H1 (cell line): ENCODE results near the gene SKIC8. TPM values are rescaled to one million over a fixed set of nuclear protein-coding genes. Genes with fewer than 3 reads are reported as not detected.

Experiments used
- CTCF ChIA-PET: fragments of 300-600 bp; sonication (Branson Sonifier 250); formaldehyde crosslinking; loops from one replicate; lab custom pipeline; 2021; ENCODE audit not compliant: partially characterized antibody; lab: Charles Lee
- POLR2A ChIA-PET: fragments of 300-600 bp; sonication (Branson Sonifier 250); formaldehyde crosslinking; loops from one replicate; lab custom pipeline; 2021; ENCODE audit warnings: inconsistent platforms; ENCODE audit not compliant: partially characterized antibody; lab: Charles Lee
- DNase-seq, 2 experiments: peaks; one replicate each; pipeline versions ENCODE4 v3.0.0 to v3.0.0-alpha.2; 2010 to 2022; ENCODE audit warnings: low spot score in 2 of 2, low read depth in 1 of 2, mixed read lengths in 1 of 2
- FAIRE-seq: peaks from 2 replicates; lab custom pipeline; 2011; peaks lifted over from hg19 to GRCh38; lab: Jason Lieb, UNC
- H2AFZ ChIP-seq: 2 replicates; pipeline ENCODE4 v1.8.1; 2012; ENCODE audit warnings: low read length, inconsistent platforms
- H2AK5ac ChIP-seq: 2 replicates; pipeline ENCODE4 v1.6.1; 2013; ENCODE audit warnings: low read depth, low read length
- H2BK120ac ChIP-seq: replicated peaks from 2 replicates; pipeline ENCODE3; 2013; ENCODE audit warnings: low read depth, low read length, inconsistent platforms
- H2BK12ac ChIP-seq: 2 replicates; pipeline ENCODE4 v1.6.1; 2013; ENCODE audit warnings: low read depth, low read length
- H2BK15ac ChIP-seq: 2 replicates; pipeline ENCODE4 v1.6.1; 2013; ENCODE audit warnings: low read length
- H2BK20ac ChIP-seq: 2 replicates; pipeline ENCODE4 v1.6.1; 2013; ENCODE audit warnings: low read length
- H2BK5ac ChIP-seq: 2 replicates; pipeline ENCODE4 v1.6.1; 2013; ENCODE audit warnings: low read depth, low read length
- H3K14ac ChIP-seq: 2 replicates; pipeline ENCODE4 v1.6.1; 2013; ENCODE audit warnings: inconsistent platforms; ENCODE audit not compliant: insufficient read length
- H3K18ac ChIP-seq: 2 replicates; pipeline ENCODE4 v1.6.1; 2013; ENCODE audit warnings: low read length; ENCODE audit errors: extremely low read depth
- H3K23ac ChIP-seq: 2 replicates; pipeline ENCODE4 v1.6.1; 2013; ENCODE audit warnings: inconsistent platforms; ENCODE audit not compliant: insufficient read length
- H3K23me2 ChIP-seq: 2 replicates; pipeline ENCODE4 v1.6.1; 2013; ENCODE audit warnings: low read depth, low read length
- H3K27ac ChIP-seq: 2 replicates; pipeline ENCODE4 v1.6.1; 2011; ENCODE audit warnings: low read depth, low read length, inconsistent platforms
- H3K27me3 ChIP-seq, 4 experiments: replicated peaks in 1 of 4; 1 replicate in 1 of 4; 2 replicates in 3 of 4; pipeline versions ENCODE4 v1.6.1 to v1.8.1; 2011 to 2013; ENCODE audit warnings: low read length in 3 of 4, mild to moderate bottlenecking in 3 of 4, inconsistent platforms in 2 of 4, mixed read lengths in 2 of 4, moderate library complexity in 1 of 4; ENCODE audit not compliant: control insufficient read depth in 3 of 4, insufficient read depth in 3 of 4; ENCODE audit errors: extremely low read depth in 1 of 4
- H3K36me3 ChIP-seq, 4 experiments: 2 replicates each; pipeline versions ENCODE4 v1.6.1 to v1.8.1; 2011 to 2013; ENCODE audit warnings: mild to moderate bottlenecking in 4 of 4, low read length in 3 of 4, moderate library complexity in 2 of 4, control low read depth in 1 of 4, inconsistent platforms in 1 of 4; ENCODE audit not compliant: insufficient read depth in 4 of 4, control insufficient read depth in 2 of 4
- H3K4ac ChIP-seq: replicated peaks from 2 replicates; pipeline ENCODE3; 2013; ENCODE audit warnings: low read length, low read depth, mixed read lengths, inconsistent platforms; ENCODE audit not compliant: insufficient read length
- H3K4me1 ChIP-seq, 4 experiments: replicated peaks in 1 of 4; 1 replicate in 1 of 4; 2 replicates in 3 of 4; pipeline versions ENCODE4 v1.6.1 to v1.8.1; 2011 to 2013; ENCODE audit warnings: low read length in 3 of 4, inconsistent platforms in 2 of 4, mixed read lengths in 1 of 4; ENCODE audit not compliant: insufficient read depth in 4 of 4, control insufficient read depth in 3 of 4
- H3K4me2 ChIP-seq, 2 experiments: 2 replicates each; pipeline versions ENCODE4 v1.6.1 to v1.8.1; 2011 to 2013; ENCODE audit warnings: low read depth in 2 of 2, low read length in 2 of 2, control low read depth in 1 of 2, inconsistent platforms in 1 of 2, mild to moderate bottlenecking in 1 of 2; ENCODE audit not compliant: insufficient read depth in 1 of 2
- H3K4me3 ChIP-seq, 4 experiments: fragments of 200-600, 300-600 bp in 1 of 4; sonication (generic), shearing (Covaris generic), sonication (Bioruptor Twin) in 1 of 4; 2 replicates each; pipeline versions ENCODE4 v1.5.1 to v1.8.1; 2011 to 2016; ENCODE audit warnings: low read length in 4 of 4, low read depth in 3 of 4, control low read depth in 2 of 4, inconsistent platforms in 2 of 4, mild to moderate bottlenecking in 2 of 4, mixed read lengths in 1 of 4, moderate library complexity in 1 of 4; ENCODE audit not compliant: insufficient read depth in 2 of 4; ENCODE audit errors: extremely low read depth in 1 of 4
- H3K56ac ChIP-seq: replicated peaks from 2 replicates; pipeline ENCODE3; 2013; ENCODE audit warnings: low read depth, mild to moderate bottlenecking, mixed read lengths, low read length, inconsistent platforms; ENCODE audit not compliant: insufficient read length
- H3K79me1 ChIP-seq: 2 replicates; pipeline ENCODE4 v1.6.1; 2013; ENCODE audit warnings: low read depth, low read length, control low read depth
- H3K79me2 ChIP-seq, 2 experiments: 2 replicates each; pipeline versions ENCODE4 v1.6.1 to v1.8.1; 2012 to 2013; ENCODE audit warnings: low read length in 2 of 2, mild to moderate bottlenecking in 2 of 2, inconsistent platforms in 1 of 2; ENCODE audit not compliant: insufficient read depth in 2 of 2, control insufficient read depth in 1 of 2
- H3K9ac ChIP-seq, 4 experiments: replicated peaks in 1 of 4; 1 replicate in 1 of 4; 2 replicates in 3 of 4; pipeline versions ENCODE4 v1.6.1 to v1.8.1; 2011 to 2013; ENCODE audit warnings: low read depth in 3 of 4, low read length in 3 of 4, control low read depth in 2 of 4, mild to moderate bottlenecking in 2 of 4, moderate library complexity in 2 of 4, inconsistent platforms in 1 of 4; ENCODE audit errors: extremely low read depth in 1 of 4
- H3K9me3 ChIP-seq, 2 experiments: 2 replicates each; pipeline versions ENCODE4 v1.6.1 to v1.8.1; 2012 to 2013; ENCODE audit warnings: mild to moderate bottlenecking in 2 of 2, moderate library complexity in 2 of 2, control low read depth in 1 of 2, inconsistent platforms in 1 of 2, low read depth in 1 of 2, low read length in 1 of 2, mixed read lengths in 1 of 2; ENCODE audit not compliant: insufficient read depth in 2 of 2
- H4K20me1 ChIP-seq, 2 experiments: replicated peaks in 1 of 2; 2 replicates each; pipeline versions ENCODE3 to v1.8.1; 2011 to 2013; ENCODE audit warnings: inconsistent platforms in 2 of 2, low read length in 2 of 2, mild to moderate bottlenecking in 1 of 2; ENCODE audit not compliant: insufficient read depth in 2 of 2, control insufficient read depth in 1 of 2
- H4K5ac ChIP-seq: 2 replicates; pipeline ENCODE4 v1.6.1; 2013; ENCODE audit warnings: low read length, low read depth, mixed read lengths, inconsistent platforms; ENCODE audit not compliant: insufficient read length
- H4K8ac ChIP-seq: 2 replicates; pipeline ENCODE4 v1.8.0; 2013; ENCODE audit warnings: mild to moderate bottlenecking, moderate library complexity, low read length, inconsistent platforms; ENCODE audit not compliant: insufficient read depth; ENCODE audit errors: extremely low read depth
- H4K91ac ChIP-seq: replicated peaks from 2 replicates; pipeline ENCODE3; 2013; ENCODE audit warnings: low read length, mixed read lengths, inconsistent platforms; ENCODE audit not compliant: insufficient read length
- CEBPB ChIP-seq: IDR thresholded peaks from 2 replicates; pipeline ENCODE4 v1.6.1; 2012; ENCODE audit warnings: low read depth, low read length
- CTBP2 ChIP-seq: IDR thresholded peaks from 2 replicates; pipeline ENCODE4 v1.7.0; 2011; ENCODE audit warnings: borderline replicate concordance, mild to moderate bottlenecking, moderate library complexity, mixed read lengths, low read length; ENCODE audit not compliant: insufficient read depth, insufficient read length
- EGR1 ChIP-seq: IDR thresholded peaks from 2 replicates; pipeline ENCODE4 v1.6.1; 2011; ENCODE audit warnings: low read depth, low read length, borderline replicate concordance
- KDM5A ChIP-seq: fragments of 200-600 bp; IDR thresholded peaks from 2 replicates; pipeline ENCODE4 v1.7.1; 2012; ENCODE audit warnings: mild to moderate bottlenecking, low read length, inconsistent platforms, mixed read lengths
- MAX ChIP-seq: IDR thresholded peaks from 2 replicates; pipeline ENCODE4 v1.6.1; 2012; ENCODE audit warnings: inconsistent platforms
- POU5F1 ChIP-seq: IDR thresholded peaks from 2 replicates; pipeline ENCODE4 v1.6.1; 2011; ENCODE audit warnings: low read depth, mild to moderate bottlenecking, low read length, moderate library complexity
- SIRT6 ChIP-seq: IDR thresholded peaks from one replicate; pipeline ENCODE4 v1.7.1; 2012; ENCODE audit warnings: low read length, inconsistent platforms
- SP2 ChIP-seq: IDR thresholded peaks from 2 replicates; pipeline ENCODE4 v1.6.1; 2012; ENCODE audit warnings: mild to moderate bottlenecking, low read length, inconsistent platforms
- TCF12 ChIP-seq: IDR thresholded peaks from 2 replicates; pipeline ENCODE4 v1.6.1; 2011; ENCODE audit warnings: low read depth, mild to moderate bottlenecking, low read length
- WGBS, 2 experiments: shearing (Covaris generic) in 1 of 2; methylation state at CpG; one replicate each; pipeline versions ENCODE4 v1.1.6 to v1.1.7; 2013 to 2015; ENCODE audit warnings: low lambda C conversion rate in 2 of 2, mixed read lengths in 2 of 2, inconsistent platforms in 1 of 2, low coverage in 1 of 2, missing lambda C conversion rate in 1 of 2; ENCODE audit not compliant: insufficient replicate concordance in 2 of 2, insufficient coverage in 1 of 2, insufficient read length in 1 of 2; ENCODE audit errors: extremely low coverage in 1 of 2, missing lambda C conversion rate in 1 of 2; 5-methylcytosine and 5-hydroxymethylcytosine counted together
- polyA plus RNA-seq, 7 experiments: library from polyadenylated mRNA; depleted of rRNA in 3 of 7; stranded (reverse) in 5 of 7; unstranded in 2 of 7; fragments of >200 nt in 5 of 7; fragments of 200-250 nt in 2 of 7; gene quantifications; 1 replicate in 5 of 7; 2 replicates in 1 of 7; 4 replicates in 1 of 7; pipeline versions ENCODE4 v1.2.1 to v1.2.3, GENCODE V29; 2011 to 2013; ENCODE audit warnings: missing spikeins in 2 of 7, mixed read lengths in 2 of 7
- total RNA-seq: library from RNA; stranded (reverse); fragmentation: NEBNext Ultra II Directional; extraction: Animal tissue kit (Norgen Biotek cat#: 25700); gene quantifications from 2 replicates; pipeline ENCODE4 v1.2.1, GENCODE V29; 2021

The SKIC8 gene
- total and polyA plus RNA-seq, 2 of the 8 experiments (the other 6 are each of a cell fraction or from before 2014, with no cell fraction given) = 44.2 to 77.7 TPM

GRCh38 chr15:78274994-78275393 is 24.4 kb downstream of the SKIC8 start:
- H3K18ac ChIP-seq = no peak overlapping the region
- H4K8ac ChIP-seq = no peak overlapping the region
- no peak overlapping the region for H2AFZ ChIP-seq
- no peak for FAIRE-seq
- no peak overlapping the region for H2BK12ac ChIP-seq
- H2AK5ac ChIP-seq = no peak overlapping the region
- no peak overlapping the region for H3K9ac ChIP-seq
- no peak overlapping the region for H2BK20ac ChIP-seq
- no peaks in the 10 kb centered on the region for H4K20me1 ChIP-seq
- H3K56ac ChIP-seq = no peak overlapping the region
- H3K36me3 ChIP-seq = no peaks in the 10 kb centered on the region
- no peak overlapping the region for H3K23ac ChIP-seq
- H3K79me1 ChIP-seq = no peaks in the 10 kb centered on the region
- H2BK120ac ChIP-seq = no peak overlapping the region
- DNase-seq = no peak
- no peak overlapping the region for H4K5ac ChIP-seq
- H2BK15ac ChIP-seq = no peak overlapping the region
- H3K79me2 ChIP-seq = no peaks in the 10 kb centered on the region
- no peaks in the 10 kb centered on the region for H3K23me2 ChIP-seq
- 76% methylated on average over 5 of the region's 5 CpGs; no CpG with 5 or more reads in 1 of the 2 experiments for WGBS, 2 experiments
- no peak overlapping the region for H4K91ac ChIP-seq
- no peaks in the 10 kb centered on the region; a peak in 1 of 7 replicates for H3K4me1 ChIP-seq
- H3K14ac ChIP-seq = no peak overlapping the region
- H3K4me2 ChIP-seq = no peak overlapping the region
- TF ChIP-seq SP2 (no peak), MAX (no peak), CTBP2 (no peak), TCF12 (no peak), CEBPB (no peak), EGR1 (no peak), SIRT6 (no peak), POU5F1 (no peak), KDM5A (no peak)
- POLR2A ChIA-PET = interaction anchor here (0.8 kb wide), 1 partner anchor 9 kb away, joined by 3 read pairs; no protein-coding TSS in a partner anchor
- no peaks in the 10 kb centered on the region for H3K27me3 ChIP-seq
- CTCF ChIA-PET = interaction anchor here (1.3 kb wide), 1 partner anchor 9 kb away, joined by 4 read pairs; no protein-coding TSS in a partner anchor
- H3K4ac ChIP-seq = no peak overlapping the region
- no peak overlapping the region for H3K4me3 ChIP-seq
- no peak overlapping the region for H3K27ac ChIP-seq
- H2BK5ac ChIP-seq = no peak overlapping the region
- H3K9me3 ChIP-seq = no peaks in the 10 kb centered on the region
